NCI-H1930 (cell line): Measurements from ENCODE around the gene RHOBTB3.
A peak's percentile ranks its signal among the peaks of the same experiment; 100 is the strongest.

Experiments used
- DNase-seq, 2 experiments: peaks; one replicate each; lab custom pipeline; 2025; lab: John Stamatoyannopoulos, UW

The RHOBTB3 gene

DNA sequence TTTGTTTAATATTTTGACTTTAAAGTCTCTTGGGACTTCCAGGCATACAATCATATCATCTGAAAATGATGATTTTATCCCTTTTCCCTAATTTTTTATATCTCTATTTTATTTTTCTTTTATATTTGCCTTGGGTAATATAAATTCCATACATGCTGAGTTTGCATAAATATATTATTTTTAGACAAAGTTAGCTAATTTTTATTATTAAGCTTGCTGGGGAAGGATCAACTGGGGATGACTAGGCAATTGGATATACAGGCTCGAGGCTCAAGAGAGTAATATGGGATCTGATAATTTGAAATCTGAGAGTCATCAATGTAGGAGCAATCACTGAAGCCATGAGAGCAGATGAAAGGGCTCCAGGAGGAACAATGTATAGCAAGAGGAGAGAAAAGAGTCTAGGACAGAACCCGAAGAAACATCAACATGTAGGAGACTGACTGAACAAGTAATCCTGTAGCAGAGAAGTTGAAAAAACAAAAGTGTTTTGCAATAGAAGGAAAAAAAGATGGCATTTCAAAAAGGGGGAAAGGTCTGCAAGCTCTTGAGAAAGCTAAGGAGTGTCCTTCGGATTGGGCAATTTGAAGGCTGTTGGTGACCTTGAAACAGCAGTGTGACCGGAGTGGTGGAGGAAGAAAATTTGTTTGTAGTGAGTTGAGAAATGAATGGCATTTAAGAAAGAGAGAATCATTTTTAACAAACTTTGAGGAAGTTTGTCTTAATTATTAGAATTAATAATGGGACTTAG is 17.0 kb upstream of the RHOBTB3 start:
- DNase-seq: no peak

DNA sequence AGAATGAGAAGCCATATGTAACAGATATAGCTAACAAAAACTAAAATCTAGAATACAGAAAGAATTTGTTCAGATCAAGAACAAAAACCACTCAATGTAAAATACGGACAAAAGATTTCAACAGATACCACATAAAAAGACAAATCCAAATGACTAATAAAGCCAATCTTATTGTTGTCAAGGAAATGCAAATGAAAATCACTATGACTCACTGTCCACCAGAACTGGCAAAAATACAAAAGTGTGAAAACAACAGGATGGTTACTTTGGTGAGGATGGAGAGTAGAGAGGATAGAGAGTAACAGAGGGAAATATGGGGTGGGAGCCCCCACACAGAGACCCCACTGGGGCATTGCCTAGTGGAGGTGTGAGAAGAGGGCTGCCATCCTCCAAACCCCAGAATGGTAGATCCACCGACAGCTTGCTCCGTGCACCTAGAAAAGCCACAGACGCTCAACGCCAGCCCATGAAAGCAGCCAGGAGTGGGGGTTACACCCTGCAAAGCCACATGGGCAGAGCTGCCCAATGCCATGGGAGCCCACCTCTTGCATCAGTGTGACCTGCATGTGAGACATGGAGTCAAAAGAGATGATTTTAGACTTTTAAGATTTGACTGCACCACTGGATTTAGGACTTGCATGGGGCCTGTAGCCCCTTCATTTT is 15.2 kb upstream of the RHOBTB3 start:
- no peak for DNase-seq

DNA sequence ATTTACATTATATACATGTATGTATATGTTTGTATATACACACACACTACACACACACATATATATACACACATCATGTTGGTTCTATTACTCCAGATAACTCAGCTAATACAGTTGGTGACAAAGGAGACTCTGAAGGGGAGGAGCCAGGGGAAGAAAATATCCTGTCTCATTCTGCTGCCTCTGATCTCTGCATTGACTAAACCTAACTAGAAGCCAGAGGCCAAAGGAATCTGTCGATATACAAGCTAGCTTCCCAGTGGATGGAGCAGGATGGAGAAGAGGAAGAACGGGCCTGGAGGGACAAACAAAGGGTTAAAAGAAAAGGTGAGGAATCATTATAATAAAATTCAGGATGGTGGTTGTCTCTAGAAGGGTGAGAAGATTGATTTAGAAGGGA is 13.7 kb upstream of the RHOBTB3 start:
- DNase-seq: no peak

DNA sequence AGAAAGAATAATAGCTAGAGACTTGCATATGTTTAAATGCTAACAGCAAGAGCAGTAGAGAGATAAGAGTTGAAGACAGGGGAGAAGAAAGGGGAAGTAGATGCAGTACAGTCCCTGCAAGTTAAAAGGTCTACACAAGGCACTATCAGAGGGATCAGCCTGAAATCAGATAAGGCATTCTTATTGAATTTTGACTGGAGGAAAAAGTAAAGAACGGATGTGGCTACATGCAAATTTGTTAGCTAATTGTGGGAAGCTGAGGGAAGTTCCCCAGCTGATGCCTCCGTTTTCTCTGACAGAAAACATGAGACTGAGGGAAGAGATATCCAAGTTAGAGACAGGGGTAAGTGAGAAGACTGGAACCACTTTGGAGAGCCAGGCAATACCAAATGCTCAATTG is 12.9 kb upstream of the RHOBTB3 start:
- DNase-seq: no peak

DNA sequence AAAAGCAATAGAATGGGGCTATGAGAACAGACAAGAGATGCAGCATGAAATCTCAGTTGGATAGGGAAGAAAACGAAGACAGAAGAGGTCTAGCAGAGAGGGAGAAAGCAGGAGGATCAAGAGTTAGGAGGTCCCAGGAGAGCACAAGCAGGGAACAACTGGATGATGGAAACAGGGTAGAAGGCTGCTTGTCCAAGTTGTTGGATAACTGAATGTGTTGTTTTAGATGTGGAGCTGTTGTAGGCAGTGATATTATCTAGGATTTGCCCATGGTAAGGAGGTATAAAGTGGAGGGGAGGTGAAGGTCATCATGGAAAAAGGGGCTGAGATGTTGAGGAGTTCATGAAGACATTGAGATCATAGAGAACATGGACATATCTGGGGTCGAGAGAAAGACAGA is 12.4 kb upstream of the RHOBTB3 start:
- DNase-seq: no peak

DNA sequence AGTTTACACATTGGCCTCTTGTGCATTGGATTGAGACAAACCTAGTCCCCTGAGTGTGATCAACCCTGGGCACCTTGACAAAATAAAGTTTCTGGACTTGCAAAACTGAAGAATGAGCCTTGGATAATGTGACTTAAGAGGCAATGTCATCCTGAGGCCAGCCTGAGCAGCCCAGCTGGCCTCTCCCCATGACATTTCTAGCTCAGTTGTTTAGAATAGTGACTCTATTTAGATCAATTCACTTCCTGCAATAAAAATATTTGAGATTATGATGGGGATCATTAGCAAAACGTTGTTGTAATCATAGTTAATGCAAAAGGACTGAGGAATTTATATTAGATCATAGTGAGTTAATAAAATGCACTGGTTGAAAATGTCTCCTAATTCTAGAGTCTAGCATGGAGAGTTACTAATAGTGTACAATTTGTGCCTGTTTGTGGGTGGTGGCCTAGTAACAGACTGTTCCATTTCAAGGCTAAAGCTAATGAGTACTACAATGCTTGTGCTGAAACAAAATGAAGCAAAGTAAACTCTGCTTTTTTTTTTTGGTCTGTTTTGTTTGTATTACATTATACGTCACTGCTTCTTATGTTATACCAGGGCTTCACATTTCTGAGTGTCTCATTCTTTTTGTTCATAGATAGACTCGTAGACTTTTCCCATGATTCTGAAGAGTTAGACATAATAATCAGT is 10.9 kb upstream of the RHOBTB3 start:
- peak in 1 of 2 experiments; percentile 2 for DNase-seq

DNA sequence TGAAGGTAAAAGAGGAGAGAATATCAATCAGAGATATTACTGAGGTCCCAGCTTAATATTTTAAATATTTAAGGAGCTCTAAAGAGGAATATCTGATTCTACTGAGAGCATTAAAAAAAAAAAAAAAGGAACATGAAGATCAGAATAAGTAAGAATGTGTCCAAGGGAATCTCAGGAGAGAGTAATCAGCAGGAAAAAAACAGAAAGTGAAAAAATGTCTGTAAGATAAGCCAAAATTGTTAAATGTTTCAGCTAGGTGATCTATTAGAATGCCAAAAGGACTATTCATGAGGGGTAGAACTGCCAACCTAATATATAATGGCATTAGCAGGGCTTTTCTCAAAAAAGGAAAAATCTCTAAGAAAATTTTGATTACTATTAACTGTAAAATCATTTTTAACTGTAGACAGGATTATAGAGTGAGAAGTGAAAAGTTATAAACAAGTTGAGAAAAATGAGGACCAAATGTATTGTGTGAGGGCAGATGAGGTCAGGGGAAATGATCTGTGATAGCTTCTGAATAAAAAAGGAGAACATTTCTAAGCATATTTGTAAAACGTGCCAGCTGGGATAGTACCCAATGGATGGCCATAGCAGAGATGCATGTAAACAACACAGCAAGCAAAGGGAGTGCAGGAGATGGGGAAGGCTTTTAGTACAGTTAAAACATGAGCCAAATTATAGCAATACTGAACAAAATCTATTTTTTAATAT is 9.4 kb upstream of the RHOBTB3 start:
- no peak for DNase-seq

DNA sequence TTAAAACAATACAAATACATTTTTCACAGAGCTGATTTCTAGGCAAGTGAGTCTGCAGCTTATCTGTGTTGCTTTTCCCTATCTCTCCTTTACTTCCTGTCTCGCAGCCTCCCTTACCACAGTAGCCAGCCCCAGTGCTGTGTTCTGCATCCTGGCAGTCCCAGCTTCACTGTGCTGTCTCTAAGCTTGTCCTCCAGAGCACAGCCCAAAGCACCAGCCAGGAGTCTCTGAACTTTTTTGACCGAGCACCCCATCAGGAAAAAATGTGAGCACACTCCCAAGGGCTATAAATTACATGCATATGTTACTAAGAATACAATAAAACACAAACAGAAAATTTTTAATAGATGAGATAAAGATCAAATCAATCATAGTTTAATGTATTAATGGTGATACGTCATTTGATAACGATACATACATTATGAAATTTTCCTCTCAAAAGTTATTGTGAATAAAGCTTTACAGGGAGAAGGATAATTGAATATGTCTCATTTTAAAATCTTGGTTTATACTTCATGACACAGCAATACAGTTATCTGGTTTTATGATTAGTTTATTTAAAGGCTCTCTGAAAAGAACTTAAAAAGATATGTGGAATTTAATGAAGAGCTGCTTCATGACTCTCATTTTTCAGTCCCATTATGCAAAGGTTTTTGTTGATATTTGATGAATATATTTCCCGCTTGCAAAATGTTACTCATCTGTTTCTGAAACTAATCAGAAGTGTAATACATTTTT is 7.3 kb upstream of the RHOBTB3 start:
- DNase-seq: no peak

DNA sequence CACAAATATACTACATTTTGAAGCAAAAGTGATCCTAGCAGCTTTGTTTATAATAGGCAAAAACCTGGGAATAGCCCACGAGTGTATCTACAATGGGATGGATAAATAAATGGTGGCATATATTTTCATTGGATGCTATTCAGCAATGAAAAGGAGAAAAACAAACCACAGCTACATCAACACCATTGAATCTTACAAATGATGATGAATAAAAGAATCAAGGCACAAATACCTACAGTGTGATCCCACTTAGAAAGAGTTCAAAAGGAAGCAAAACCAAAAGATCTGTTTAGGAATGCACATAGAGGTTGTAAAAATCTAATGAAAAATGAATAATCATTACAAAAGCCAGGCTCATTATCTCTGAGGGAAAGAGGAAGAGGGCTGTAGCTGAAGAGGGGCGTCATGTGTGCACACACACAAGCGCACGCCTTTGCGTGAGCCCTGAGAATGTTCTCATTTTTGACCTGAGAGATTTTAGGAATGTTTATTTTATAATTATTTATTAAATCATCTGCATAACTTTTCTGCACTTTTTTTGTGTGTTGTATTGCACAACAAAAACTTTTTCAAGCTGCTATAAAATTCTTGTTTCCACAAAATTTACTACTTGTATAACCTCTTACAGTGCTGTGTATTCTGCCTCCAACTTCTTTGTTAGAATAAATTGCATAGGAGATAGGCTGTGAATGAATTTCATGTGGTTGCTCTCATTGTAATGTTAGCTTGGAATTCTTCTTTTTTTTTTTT is 5.9 kb upstream of the RHOBTB3 start:
- DNase-seq: no peak

DNA sequence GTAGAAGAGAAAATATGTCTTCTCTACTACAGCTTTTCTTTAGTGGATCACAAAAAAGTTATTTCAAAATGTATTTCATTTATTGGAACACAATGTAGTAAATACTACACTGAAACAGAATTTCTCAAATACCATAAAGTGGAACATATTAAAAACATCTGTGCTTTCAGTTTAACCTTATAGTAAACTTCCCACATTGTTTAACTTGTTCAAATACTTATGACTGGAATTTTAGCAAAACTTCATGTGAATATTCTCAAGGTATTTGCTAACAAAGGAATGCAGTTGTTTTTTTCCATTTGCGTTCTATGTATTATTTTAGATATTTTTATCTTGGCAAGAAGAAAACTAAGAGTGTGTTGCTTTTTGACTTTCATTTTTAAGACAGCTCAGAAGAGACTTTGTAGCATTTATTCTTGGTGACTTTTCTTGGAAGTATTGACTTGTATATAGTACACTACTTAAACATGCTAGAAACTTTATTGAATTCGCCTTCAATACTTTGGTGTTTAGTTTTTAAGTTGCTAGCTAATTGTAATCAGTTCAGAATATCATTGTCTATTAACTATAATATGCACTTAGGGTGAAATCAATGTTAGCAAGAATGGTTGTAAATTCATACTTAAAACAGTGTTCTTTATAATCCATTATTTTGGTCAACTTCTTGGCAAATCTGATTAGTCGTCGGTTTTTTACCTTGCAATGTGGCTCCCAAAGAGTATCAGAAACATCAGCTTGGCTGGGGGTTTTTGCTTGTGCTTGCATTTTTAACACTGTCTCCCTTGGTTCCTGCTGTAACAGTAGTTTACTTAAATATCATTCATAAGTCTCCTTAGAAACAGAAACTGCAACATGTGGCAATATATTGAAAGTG is 5.0 kb upstream of the RHOBTB3 start:
- DNase-seq: no peak

DNA sequence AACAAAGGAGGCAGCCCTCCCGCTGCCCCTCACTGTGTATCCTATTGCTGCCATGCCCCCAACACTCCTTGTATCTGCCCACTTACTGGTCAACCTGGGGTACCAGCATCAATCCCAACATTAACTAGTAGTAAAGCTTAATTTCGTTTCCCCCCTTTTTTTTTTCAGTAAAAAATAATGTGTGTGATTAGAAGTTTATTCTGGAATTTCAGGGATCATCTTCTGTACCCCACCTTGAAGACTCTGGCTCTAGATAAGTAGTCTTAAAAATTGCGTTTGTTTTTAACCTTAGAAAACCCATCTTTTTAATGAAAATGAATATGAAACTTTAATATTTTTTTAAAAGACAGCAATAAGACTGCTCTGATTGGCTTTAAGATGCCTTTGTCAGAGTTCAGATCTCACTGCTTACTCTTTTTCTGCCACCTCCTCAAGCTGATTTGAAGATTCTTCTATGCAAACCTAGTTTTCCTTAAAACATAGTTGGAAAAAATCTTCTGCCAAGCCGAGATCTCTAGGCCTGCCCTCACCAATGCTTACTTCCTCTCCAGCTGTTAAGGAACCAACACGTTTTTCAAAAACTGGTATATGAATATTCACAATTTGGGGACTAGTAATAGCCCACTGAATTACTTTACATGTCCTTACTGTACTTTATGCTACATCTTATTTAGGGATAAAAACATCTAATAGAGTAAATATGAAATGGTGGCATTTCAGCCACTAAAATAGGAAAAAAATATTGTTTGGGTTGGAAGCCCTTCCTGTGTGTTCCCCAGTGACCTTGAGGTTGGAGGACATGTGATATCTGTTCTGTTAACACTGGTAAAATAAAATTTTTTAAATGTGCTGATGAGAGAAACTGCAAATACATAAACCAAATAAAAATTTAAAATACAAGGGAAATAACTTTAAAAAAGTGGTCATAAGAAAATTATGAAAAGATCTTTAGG is 4.0 kb upstream of the RHOBTB3 start:
- DNase-seq: no peak

DNA sequence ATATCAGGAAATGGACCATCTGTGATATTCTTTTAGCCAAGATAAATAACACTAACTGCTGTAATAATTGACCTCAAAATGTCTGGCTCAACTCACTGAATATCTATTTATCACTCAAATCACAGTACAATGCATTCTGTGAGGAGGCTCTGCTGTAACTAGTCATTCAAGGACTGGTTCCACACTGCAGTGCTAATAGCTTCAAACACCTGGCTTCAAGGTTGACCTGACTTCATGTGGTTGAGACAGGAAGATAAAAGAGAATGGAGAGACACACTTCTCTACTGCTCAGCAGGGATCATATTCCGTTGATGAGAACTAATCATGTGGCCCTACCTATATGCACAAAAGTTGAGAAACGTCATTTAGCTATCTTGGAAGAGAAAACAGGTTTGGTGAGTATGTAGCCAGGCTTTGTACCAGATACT is 3.4 kb upstream of the RHOBTB3 start:
- DNase-seq: no peak

DNA sequence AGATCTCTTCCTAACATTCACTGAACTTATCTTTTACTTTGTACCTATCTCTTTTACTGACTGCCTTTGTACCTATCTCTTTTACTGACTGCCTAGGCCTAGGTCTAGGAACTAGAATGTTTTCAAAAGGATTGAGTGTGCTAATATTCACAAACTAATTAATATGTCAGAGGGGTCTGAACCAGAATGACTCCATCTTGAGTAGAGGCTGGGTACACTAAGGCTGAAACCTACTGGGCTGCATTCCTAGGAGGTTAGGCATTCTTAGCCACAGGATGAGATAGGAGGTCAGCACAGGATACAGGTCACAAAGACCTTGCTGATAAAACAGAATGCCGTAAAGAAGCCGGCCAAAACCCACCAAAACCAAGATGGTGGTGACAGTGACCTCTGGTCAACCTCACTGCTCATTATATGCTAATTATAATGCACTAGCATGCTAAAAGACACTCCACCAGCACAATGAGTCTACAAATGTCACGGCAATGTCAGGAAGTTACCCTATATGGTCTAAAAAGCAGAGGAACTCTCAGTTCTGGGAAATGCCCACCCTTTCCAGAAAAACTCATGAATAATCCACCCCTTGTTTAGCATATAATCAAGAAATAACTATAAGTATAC is 2.5 kb upstream of the RHOBTB3 start:
- no peak for DNase-seq

DNA sequence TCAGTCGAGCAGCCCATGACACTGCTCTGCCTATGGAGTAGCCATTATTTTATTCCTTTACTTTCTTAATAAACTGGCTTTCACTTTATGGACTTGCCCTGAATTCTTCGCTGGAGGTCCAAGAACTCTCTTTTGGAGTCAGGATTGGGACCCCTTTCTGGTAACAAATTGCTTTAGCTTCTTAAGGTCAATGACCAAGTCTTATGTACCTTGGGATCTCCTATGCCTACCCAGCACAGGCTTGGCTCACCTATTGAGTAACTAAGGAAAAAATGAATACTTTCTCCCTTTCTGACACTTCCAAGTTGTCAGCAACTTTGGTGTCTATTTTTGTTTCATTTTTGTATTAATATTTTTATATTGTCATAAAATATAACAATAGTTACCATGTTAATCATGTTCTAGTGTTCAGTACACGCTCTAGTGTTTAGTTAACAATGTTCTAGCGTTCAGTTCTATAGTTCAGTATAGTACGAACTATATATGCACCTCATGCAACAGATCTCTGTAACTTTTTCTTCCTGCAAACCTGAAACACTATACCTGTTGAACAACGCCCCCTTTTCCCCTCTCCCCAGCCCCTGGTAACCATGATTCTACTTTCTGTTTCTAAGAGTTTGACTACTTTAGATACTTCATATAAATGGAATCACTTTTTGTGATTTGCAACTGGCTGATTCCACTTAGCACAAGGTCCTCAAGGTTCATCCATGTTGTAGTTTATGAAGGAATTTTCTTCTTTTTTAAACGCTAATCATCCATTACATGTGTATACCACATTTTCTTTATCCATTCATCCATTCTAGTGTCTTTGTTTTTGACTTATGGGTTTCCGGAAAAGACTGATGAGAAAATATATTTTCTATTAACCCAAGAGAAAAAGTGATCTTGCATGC is 1.8 kb upstream of the RHOBTB3 start:
- DNase-seq: no peak

DNA sequence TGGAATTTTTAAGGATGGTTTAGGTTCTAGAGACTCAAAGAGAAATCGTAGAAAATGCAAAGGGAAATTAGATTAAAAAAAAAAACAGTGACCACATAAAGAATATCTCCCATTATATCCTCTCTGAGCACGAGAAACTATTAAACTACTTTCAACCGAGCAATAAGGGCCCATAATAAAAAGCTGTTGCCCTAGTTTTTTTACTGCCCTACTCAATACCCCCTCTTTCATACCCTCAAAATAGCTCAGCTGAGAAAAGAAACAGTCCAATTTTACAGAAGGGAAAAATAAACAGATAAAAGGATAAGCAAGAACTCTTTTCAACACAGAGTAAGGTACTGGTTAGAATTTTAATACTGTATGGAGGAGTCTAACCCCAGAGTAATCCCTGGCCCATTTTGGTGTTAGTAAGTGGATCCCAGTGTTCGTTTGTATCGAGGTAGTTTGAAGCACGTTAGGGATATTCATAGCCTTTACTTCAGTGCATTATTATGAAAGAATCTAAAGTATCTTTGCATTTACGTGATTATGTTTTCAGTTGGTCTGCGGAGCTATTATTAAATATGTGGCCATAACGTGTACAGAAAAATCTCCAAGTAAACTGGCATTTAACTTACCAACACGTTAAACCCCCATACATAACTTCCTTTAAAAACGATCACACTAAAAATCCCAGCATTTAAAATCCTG is 980 bp upstream of the RHOBTB3 start:
- no peak for DNase-seq
